GM12878 (cell line): ENCODE measurements around the gene ITGAD. TPM values are rescaled to one million over a fixed set of nuclear protein-coding genes. Genes with fewer than 3 reads are reported as not detected.

Experiments used
- ATF7 ChIP-seq: fragments of 450-650 bp; IDR thresholded peaks from 2 replicates; pipeline ENCODE4 v1.6.1; 2016; ENCODE audit warnings: low read depth, mild to moderate bottlenecking
- CBX5 ChIP-seq: sonication (generic); IDR thresholded peaks from 2 replicates; pipeline ENCODE4 v1.6.1; 2016; ENCODE audit warnings: low read depth, moderate library complexity, mild to moderate bottlenecking, inconsistent platforms
- CEBPB ChIP-seq, 2 experiments: fragments of 150-350 bp in 1 of 2; IDR thresholded peaks; 2 replicates each; pipeline ENCODE4 v1.6.1; 2012 to 2014; ENCODE audit warnings: low read depth in 2 of 2, low read length in 2 of 2, borderline replicate concordance in 1 of 2, inconsistent platforms in 1 of 2
- FOS ChIP-seq: IDR thresholded peaks from 3 replicates; pipeline ENCODE4 v1.6.1; 2011; ENCODE audit warnings: borderline replicate concordance; ENCODE audit not compliant: insufficient read length; ENCODE audit errors: extremely low read depth
- FOXK2 ChIP-seq: fragments of 450-650 bp; IDR thresholded peaks from 2 replicates; pipeline ENCODE4 v1.6.1; 2017; ENCODE audit warnings: mild to moderate bottlenecking, moderate library complexity
- HDGF ChIP-seq: fragments of 450-650 bp; IDR thresholded peaks from 2 replicates; pipeline ENCODE4 v1.6.1; 2016; ENCODE audit warnings: antibody characterized with exemption
- MEF2A ChIP-seq: IDR thresholded peaks from 2 replicates; pipeline ENCODE4 v1.6.1; 2011; ENCODE audit warnings: low read depth, mild to moderate bottlenecking, low read length, moderate library complexity; ENCODE audit not compliant: insufficient read depth
- PAX8 ChIP-seq: fragments of 450-650 bp; IDR thresholded peaks from 2 replicates; pipeline ENCODE4 v1.6.1; 2017; ENCODE audit warnings: mild to moderate bottlenecking, moderate library complexity
- POU2F2 ChIP-seq: IDR thresholded peaks from 3 replicates; pipeline ENCODE4 v1.6.1; 2011; ENCODE audit warnings: low read depth, mild to moderate bottlenecking, low read length, borderline replicate concordance
- SIN3A ChIP-seq: IDR thresholded peaks from 2 replicates; pipeline ENCODE4 v1.6.1; 2012; ENCODE audit warnings: low read depth, low read length, improper control_type of control experiment
- SMAD5 ChIP-seq: IDR thresholded peaks from 2 replicates; pipeline ENCODE4 v1.6.1; 2016; ENCODE audit warnings: antibody characterized with exemption, low read depth
- SPI1 ChIP-seq: IDR thresholded peaks from 2 replicates; pipeline ENCODE4 v1.6.1; 2011; ENCODE audit warnings: low read depth, mild to moderate bottlenecking, low read length, moderate library complexity, borderline replicate concordance; ENCODE audit not compliant: insufficient read depth
- YY1 ChIP-seq: IDR thresholded peaks from 2 replicates; pipeline ENCODE4 v1.6.1; 2011; ENCODE audit warnings: low read depth, mild to moderate bottlenecking, low read length
- ZNF274 ChIP-seq: IDR thresholded peaks from one replicate; pipeline ENCODE4 v1.8.0; 2011; ENCODE audit not compliant: insufficient read length, insufficient read depth
- polyA plus RNA-seq, 11 experiments: library from polyadenylated mRNA; depleted of rRNA in 4 of 11; unstranded in 6 of 11; stranded (reverse) in 5 of 11; fragments of >200 nt; fragmentation: Nextera tagmentation in 4 of 11; fragmentation: Illumina TruSeq in 1 of 11; extraction: Ambion mirVana in 4 of 11; extraction: Trizol in 1 of 11; gene quantifications; 1 replicate in 1 of 11; 2 replicates in 10 of 11; pipeline versions ENCODE4 v1.2.1 to v1.2.3, GENCODE V29; 2011 to 2016; ENCODE audit warnings: inconsistent platforms in 2 of 11, missing spikeins in 2 of 11, low read depth in 1 of 11
- total RNA-seq, 4 experiments: library from RNA; depleted of rRNA in 3 of 4; stranded (reverse); fragments of >200 nt in 3 of 4; fragmentation: Illumina TruSeq in 1 of 4; extraction: Trizol in 1 of 4; gene quantifications; 2 replicates each; pipeline versions ENCODE4 v1.2.1 to v1.2.3, GENCODE V29; 2013 to 2021
- TF ChIP-seq, protein P1 (sequence below): IDR thresholded peaks from 2 replicates; pipeline ENCODE4 v1.6.1; 2011; ENCODE audit warnings: low read depth, mild to moderate bottlenecking, low read length, moderate library complexity, borderline replicate concordance; ENCODE audit errors: extremely low read depth
- TF ChIP-seq, protein P2 (sequence below): fragments of 450-650 bp; IDR thresholded peaks from 2 replicates; pipeline ENCODE4 v1.6.1; 2017; ENCODE audit warnings: mild to moderate bottlenecking, low read depth, inconsistent platforms; ENCODE audit not compliant: poor library complexity, severe bottlenecking
- TF ChIP-seq, protein P3 (sequence below): IDR thresholded peaks from 2 replicates; pipeline ENCODE4 v1.6.1; 2012; ENCODE audit warnings: mild to moderate bottlenecking, low read depth, low read length
- TF ChIP-seq, protein P4 (sequence below): fragments of 450-650 bp; IDR thresholded peaks from 2 replicates; pipeline ENCODE4 v1.6.1; 2017; ENCODE audit warnings: borderline replicate concordance
- TF ChIP-seq, protein P5 (sequence below): fragments of 450-650 bp; IDR thresholded peaks from 2 replicates; pipeline ENCODE4 v1.6.1; 2016; ENCODE audit warnings: mild to moderate bottlenecking
- TF ChIP-seq, protein P6 (sequence below): fragments of 450-650 bp; IDR thresholded peaks from 2 replicates; pipeline ENCODE4 v1.6.1; 2016; ENCODE audit warnings: mild to moderate bottlenecking

ITGAD gene
- total and polyA plus RNA-seq, 10 of the 15 experiments (the other 5 are each of a cell fraction or from before 2014, with no cell fraction given) = 0.29 to 4.0 (median 1.2) TPM

DNA sequence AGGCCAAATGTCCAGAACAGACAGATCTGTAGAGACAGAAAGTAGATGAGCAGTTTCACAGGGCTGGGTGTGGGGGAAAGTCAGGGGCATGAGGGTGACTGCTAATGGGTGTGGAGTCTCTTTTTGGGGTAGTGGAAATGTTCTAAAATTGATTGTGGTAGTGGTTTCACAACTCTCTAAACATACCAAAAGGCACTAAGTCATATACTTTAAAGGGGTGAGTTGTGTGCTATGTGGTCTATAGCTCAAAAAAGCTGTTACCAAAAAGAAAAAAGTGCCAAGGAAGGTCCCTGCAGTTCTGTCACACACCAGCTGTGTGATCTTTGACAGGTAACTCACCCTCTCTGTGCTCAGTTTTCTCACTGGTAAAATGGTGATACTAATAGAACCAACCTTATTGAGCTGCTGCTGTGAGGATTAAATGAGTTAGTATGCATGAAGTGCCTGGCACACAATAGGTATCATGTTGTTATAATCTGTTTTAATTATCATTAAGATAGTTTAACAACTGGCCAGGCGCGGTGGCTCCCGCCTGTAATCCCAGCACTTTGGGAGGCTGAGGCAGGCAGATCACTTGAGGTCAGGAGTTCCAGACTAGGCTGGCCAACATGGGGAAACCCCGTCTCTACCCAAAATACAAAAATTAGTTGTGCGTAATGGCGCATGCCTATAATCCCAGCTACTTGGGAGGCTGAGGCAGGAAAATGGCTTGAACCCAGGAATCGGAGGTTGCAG is 27.8 kb upstream of the ITGAD start (continued):
- TF ChIP-seq SPI1 = no peak
- TF ChIP-seq FOS = no peak
- no peak for TF ChIP-seq ZNF274
- TF ChIP-seq, protein P1, sequence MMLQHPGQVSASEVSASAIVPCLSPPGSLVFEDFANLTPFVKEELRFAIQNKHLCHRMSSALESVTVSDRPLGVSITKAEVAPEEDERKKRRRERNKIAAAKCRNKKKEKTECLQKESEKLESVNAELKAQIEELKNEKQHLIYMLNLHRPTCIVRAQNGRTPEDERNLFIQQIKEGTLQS = no peak
- TF ChIP-seq, protein P2, sequence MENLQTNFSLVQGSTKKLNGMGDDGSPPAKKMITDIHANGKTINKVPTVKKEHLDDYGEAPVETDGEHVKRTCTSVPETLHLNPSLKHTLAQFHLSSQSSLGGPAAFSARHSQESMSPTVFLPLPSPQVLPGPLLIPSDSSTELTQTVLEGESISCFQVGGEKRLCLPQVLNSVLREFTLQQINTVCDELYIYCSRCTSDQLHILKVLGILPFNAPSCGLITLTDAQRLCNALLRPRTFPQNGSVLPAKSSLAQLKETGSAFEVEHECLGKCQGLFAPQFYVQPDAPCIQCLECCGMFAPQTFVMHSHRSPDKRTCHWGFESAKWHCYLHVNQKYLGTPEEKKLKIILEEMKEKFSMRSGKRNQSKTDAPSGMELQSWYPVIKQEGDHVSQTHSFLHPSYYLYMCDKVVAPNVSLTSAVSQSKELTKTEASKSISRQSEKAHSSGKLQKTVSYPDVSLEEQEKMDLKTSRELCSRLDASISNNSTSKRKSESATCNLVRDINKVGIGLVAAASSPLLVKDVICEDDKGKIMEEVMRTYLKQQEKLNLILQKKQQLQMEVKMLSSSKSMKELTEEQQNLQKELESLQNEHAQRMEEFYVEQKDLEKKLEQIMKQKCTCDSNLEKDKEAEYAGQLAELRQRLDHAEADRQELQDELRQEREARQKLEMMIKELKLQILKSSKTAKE = no peak
- no peak for TF ChIP-seq CBX5
- TF ChIP-seq YY1 = no peak
- TF ChIP-seq POU2F2 = no peak
- TF ChIP-seq CEBPB (IDR thresholded peaks at IDR 0.05; ENCODE audit: borderline replicate concordance in 1 of 2, low read depth in 2 of 2, low read length in 2 of 2) = no peak
- TF ChIP-seq, protein P3, sequence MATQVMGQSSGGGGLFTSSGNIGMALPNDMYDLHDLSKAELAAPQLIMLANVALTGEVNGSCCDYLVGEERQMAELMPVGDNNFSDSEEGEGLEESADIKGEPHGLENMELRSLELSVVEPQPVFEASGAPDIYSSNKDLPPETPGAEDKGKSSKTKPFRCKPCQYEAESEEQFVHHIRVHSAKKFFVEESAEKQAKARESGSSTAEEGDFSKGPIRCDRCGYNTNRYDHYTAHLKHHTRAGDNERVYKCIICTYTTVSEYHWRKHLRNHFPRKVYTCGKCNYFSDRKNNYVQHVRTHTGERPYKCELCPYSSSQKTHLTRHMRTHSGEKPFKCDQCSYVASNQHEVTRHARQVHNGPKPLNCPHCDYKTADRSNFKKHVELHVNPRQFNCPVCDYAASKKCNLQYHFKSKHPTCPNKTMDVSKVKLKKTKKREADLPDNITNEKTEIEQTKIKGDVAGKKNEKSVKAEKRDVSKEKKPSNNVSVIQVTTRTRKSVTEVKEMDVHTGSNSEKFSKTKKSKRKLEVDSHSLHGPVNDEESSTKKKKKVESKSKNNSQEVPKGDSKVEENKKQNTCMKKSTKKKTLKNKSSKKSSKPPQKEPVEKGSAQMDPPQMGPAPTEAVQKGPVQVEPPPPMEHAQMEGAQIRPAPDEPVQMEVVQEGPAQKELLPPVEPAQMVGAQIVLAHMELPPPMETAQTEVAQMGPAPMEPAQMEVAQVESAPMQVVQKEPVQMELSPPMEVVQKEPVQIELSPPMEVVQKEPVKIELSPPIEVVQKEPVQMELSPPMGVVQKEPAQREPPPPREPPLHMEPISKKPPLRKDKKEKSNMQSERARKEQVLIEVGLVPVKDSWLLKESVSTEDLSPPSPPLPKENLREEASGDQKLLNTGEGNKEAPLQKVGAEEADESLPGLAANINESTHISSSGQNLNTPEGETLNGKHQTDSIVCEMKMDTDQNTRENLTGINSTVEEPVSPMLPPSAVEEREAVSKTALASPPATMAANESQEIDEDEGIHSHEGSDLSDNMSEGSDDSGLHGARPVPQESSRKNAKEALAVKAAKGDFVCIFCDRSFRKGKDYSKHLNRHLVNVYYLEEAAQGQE = no peak
- no peak for TF ChIP-seq SIN3A
- TF ChIP-seq PAX8 = 0 out of 2 replicates have a peak, but pooled peaks have one; percentile 55
- no peak for TF ChIP-seq FOXK2
- peak; percentile 76 for TF ChIP-seq ATF7
- 0 out of 2 replicates have a peak, but pooled peaks have one; percentile 59 for TF ChIP-seq MEF2A
- TF ChIP-seq, protein P4, sequence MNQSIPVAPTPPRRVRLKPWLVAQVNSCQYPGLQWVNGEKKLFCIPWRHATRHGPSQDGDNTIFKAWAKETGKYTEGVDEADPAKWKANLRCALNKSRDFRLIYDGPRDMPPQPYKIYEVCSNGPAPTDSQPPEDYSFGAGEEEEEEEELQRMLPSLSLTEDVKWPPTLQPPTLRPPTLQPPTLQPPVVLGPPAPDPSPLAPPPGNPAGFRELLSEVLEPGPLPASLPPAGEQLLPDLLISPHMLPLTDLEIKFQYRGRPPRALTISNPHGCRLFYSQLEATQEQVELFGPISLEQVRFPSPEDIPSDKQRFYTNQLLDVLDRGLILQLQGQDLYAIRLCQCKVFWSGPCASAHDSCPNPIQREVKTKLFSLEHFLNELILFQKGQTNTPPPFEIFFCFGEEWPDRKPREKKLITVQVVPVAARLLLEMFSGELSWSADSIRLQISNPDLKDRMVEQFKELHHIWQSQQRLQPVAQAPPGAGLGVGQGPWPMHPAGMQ = no peak
- no peak for TF ChIP-seq HDGF
- TF ChIP-seq, protein P5, sequence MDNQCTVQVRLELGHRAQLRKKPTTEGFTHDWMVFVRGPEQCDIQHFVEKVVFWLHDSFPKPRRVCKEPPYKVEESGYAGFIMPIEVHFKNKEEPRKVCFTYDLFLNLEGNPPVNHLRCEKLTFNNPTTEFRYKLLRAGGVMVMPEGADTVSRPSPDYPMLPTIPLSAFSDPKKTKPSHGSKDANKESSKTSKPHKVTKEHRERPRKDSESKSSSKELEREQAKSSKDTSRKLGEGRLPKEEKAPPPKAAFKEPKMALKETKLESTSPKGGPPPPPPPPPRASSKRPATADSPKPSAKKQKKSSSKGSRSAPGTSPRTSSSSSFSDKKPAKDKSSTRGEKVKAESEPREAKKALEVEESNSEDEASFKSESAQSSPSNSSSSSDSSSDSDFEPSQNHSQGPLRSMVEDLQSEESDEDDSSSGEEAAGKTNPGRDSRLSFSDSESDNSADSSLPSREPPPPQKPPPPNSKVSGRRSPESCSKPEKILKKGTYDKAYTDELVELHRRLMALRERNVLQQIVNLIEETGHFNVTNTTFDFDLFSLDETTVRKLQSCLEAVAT = 0 out of 2 replicates have a peak, but pooled peaks have one; percentile 25
- TF ChIP-seq, protein P6, sequence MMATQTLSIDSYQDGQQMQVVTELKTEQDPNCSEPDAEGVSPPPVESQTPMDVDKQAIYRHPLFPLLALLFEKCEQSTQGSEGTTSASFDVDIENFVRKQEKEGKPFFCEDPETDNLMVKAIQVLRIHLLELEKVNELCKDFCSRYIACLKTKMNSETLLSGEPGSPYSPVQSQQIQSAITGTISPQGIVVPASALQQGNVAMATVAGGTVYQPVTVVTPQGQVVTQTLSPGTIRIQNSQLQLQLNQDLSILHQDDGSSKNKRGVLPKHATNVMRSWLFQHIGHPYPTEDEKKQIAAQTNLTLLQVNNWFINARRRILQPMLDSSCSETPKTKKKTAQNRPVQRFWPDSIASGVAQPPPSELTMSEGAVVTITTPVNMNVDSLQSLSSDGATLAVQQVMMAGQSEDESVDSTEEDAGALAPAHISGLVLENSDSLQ = no peak
- no peak for TF ChIP-seq SMAD5
